ENCODE measurements around the gene GNAL. TPM values are rescaled to one million over a fixed set of nuclear protein-coding genes. Genes with fewer than 3 reads are reported as not detected.
"Not testable (repeated sequence)": the region's sequence is repeated elsewhere in the genome, so short reads cannot be mapped to it uniquely, and the experiment has no call there.

Gene GNAL
- total RNA-seq, 3 donors from 2014 or later (not counting 1 experiment from before 2014, with no cell fraction given): 10.9 to 15.0 (median 12.6) TPM

DNA sequence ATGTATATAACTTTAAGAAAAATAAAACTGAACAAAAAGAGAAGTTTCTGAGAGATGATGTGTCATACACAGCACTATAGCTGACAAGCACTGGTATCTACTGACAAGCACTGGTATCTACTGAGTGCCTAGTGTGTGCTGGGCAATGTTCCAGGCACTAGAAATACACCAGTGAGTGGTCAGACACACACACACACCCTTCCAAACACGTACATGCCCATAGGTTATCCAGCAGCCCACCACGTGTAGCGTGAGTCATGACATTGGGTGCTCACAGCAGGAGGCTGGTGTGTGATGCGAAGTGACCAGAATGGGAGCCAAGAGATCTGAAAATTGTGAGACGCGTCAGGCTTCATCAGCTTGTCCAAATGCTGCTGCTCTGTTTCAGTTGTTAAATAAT, 12.2 kb upstream of the GNAL start:
- no peaks in the 10 kb centered on the region for H3K4me1 Mint-ChIP-seq
- H3K27me3 Mint-ChIP-seq (ENCODE audit: low read depth in 2 of 2): peaks cover 20 to 51% of the 10 kb centered on the region in 2 donors
- TF ChIP-seq CTCF (IDR thresholded peaks at IDR 0.05): no peak

GRCh38 chr18:11678211-11678610, 10.9 kb upstream of the GNAL start:
- Mint-ChIP-seq H3K4me1 (no peaks in the 10 kb centered on the region), H3K36me3 (no peaks in the 10 kb centered on the region), H3K27ac (no peak overlapping the region), H3K27me3 (ENCODE audit: low read depth in 2 of 2) (peaks cover 24 to 58% of the 10 kb centered on the region in 2 donors), H3K4me3 (no peak overlapping the region), H3K9me3 (no peaks in the 10 kb centered on the region)
- Histone ChIP-seq H3K27ac (ENCODE audit: low read length) (no peak overlapping the region), H3K36me3 (ENCODE audit: control insufficient read depth, insufficient read depth, low read length) (no peaks in the 10 kb centered on the region), H3K4me1 (ENCODE audit: control insufficient read depth, insufficient read depth, low read length) (no peaks in the 10 kb centered on the region), H3K27me3 (ENCODE audit: control insufficient read depth, insufficient read depth, low read length) (peaks cover 3% of the 10 kb centered on the region), H3K9me3 (ENCODE audit: control insufficient read depth, insufficient read depth, low read length) (no peaks in the 10 kb centered on the region), H3K4me3 (ENCODE audit: low read length) (no peak overlapping the region)
- intact Hi-C loops (cut with micrococcal nuclease): no loop called here
- ATAC-seq (no peak), DNase-seq (no peak)
- WGBS (ENCODE audit: insufficient coverage): 91% methylated on average over 1 of the region's 3 CpGs
- no peak for TF ChIP-seq CTCF (IDR thresholded peaks at IDR 0.05)

More for the DNA sequence above, 12.2 kb upstream of the GNAL start:
- Mint-ChIP-seq H3K4me3 (no peak overlapping the region), H3K36me3 (no peaks in the 10 kb centered on the region), H3K9me3 (no peaks in the 10 kb centered on the region), H3K27ac (no peak overlapping the region)
- Histone ChIP-seq H3K4me1 (ENCODE audit: control insufficient read depth, insufficient read depth, low read length) (no peaks in the 10 kb centered on the region), H3K36me3 (ENCODE audit: control insufficient read depth, insufficient read depth, low read length) (no peaks in the 10 kb centered on the region), H3K4me3 (ENCODE audit: low read length) (no peak overlapping the region), H3K27ac (ENCODE audit: low read length) (no peak overlapping the region), H3K9me3 (ENCODE audit: control insufficient read depth, insufficient read depth, low read length) (no peaks in the 10 kb centered on the region), H3K27me3 (ENCODE audit: control insufficient read depth, insufficient read depth, low read length) (peaks cover 3% of the 10 kb centered on the region)
- intact Hi-C loops (cut with micrococcal nuclease): no loop called here
- ATAC-seq (no peak), DNase-seq (no peak)
- 79% methylated on average over 6 of the region's 6 CpGs for WGBS (ENCODE audit: insufficient coverage)

- ATAC-seq (peak; percentile 12 to 44 (median 24)), DNase-seq (peak in 1 of 2 donors; percentile 13)
- H3K4me1 Mint-ChIP-seq: peaks cover 8% of the 10 kb centered on the region in 2 donors
- H3K36me3 Mint-ChIP-seq: peaks cover 7% of the 10 kb centered on the region
- TF ChIP-seq CTCF (IDR thresholded peaks at IDR 0.05): no peak
- WGBS (ENCODE audit: insufficient coverage): 2% methylated on average over 69 of the region's 72 CpGs
- Histone ChIP-seq H3K27ac (ENCODE audit: low read length) (no peak overlapping the region), H3K36me3 (ENCODE audit: control insufficient read depth, insufficient read depth, low read length) (no peaks in the 10 kb centered on the region), H3K4me1 (ENCODE audit: control insufficient read depth, insufficient read depth, low read length) (peaks cover 11% of the 10 kb centered on the region), H3K27me3 (ENCODE audit: control insufficient read depth, insufficient read depth, low read length) (peaks cover 26% of the 10 kb centered on the region), H3K9me3 (ENCODE audit: control insufficient read depth, insufficient read depth, low read length) (no peaks in the 10 kb centered on the region), H3K4me3 (ENCODE audit: low read length) (no peak overlapping the region)
- peaks cover 24 to 56% of the 10 kb centered on the region in 2 donors for H3K27me3 Mint-ChIP-seq (ENCODE audit: low read depth in 2 of 2)
- H3K9me3 Mint-ChIP-seq: peaks cover 2 to 3% of the 10 kb centered on the region in 2 donors
- intact Hi-C loops (cut with micrococcal nuclease): no loop called here
- peak overlapping the region; percentile 78 for H3K4me3 Mint-ChIP-seq
- H3K27ac Mint-ChIP-seq: no peak overlapping the region
These were observed 853 bp downstream of the GNAL start for GRCh38 chr18:11689669-11690565.

GRCh38 chr18:11690660-11691059, 1.6 kb downstream of the GNAL start:
- DNase-seq; H3K9me3 ChIP-seq (ENCODE audit: control insufficient read depth, insufficient read depth, low read length); H3K4me1 Mint-ChIP-seq; H3K9me3 Mint-ChIP-seq; H3K27ac Mint-ChIP-seq; H3K36me3 Mint-ChIP-seq; H3K36me3 ChIP-seq (ENCODE audit: control insufficient read depth, insufficient read depth, low read length); H3K27ac ChIP-seq (ENCODE audit: low read length); H3K4me3 ChIP-seq (ENCODE audit: low read length); intact Hi-C loops (cut with micrococcal nuclease); ATAC-seq; H3K4me3 Mint-ChIP-seq: not testable (repeated sequence)
- Histone ChIP-seq H3K4me1 (ENCODE audit: control insufficient read depth, insufficient read depth, low read length) (peaks cover 11% of the 10 kb centered on the region), H3K27me3 (ENCODE audit: control insufficient read depth, insufficient read depth, low read length) (peaks cover 26% of the 10 kb centered on the region)
- no CpG with 5 or more reads among the region's 5 CpGs for WGBS (ENCODE audit: insufficient coverage)
- peaks cover 24 to 54% of the 10 kb centered on the region in 2 donors for H3K27me3 Mint-ChIP-seq (ENCODE audit: low read depth in 2 of 2)

All from natural killer cell (primary cell).